HEK293 (cell line): Measurements from ENCODE around the gene FLT3LG.

Source experiments
- BCL11A ChIP-seq: fragments of 450-650 bp; formaldehyde crosslinking; IDR thresholded peaks from 2 replicates; pipeline ENCODE4 v1.5.1; 2016; ENCODE audit warnings: low read depth, missing biosample characterization, missing genetic modification characterization
- HIC1 ChIP-seq: fragments of 450-650 bp; formaldehyde crosslinking; IDR thresholded peaks from 2 replicates; pipeline ENCODE4 v1.5.1; 2016; ENCODE audit warnings: missing biosample characterization, missing genetic modification characterization
- KLF10 ChIP-seq: fragments of 450-650 bp; IDR thresholded peaks from 2 replicates; pipeline ENCODE4 v1.5.1; 2018; ENCODE audit warnings: missing biosample characterization, mild to moderate bottlenecking, missing genetic modification characterization
- KLF8 ChIP-seq: fragments of 450-650 bp; formaldehyde crosslinking; IDR thresholded peaks from 2 replicates; pipeline ENCODE4 v1.5.1; 2016; ENCODE audit warnings: missing biosample characterization, missing genetic modification characterization
- SETDB1 ChIP-seq: IDR thresholded peaks from one replicate; pipeline ENCODE4 v1.6.1; 2017; ENCODE audit warnings: mild to moderate bottlenecking, low read length, moderate library complexity, mixed read lengths; ENCODE audit not compliant: insufficient read length
- TCF7L2 ChIP-seq: IDR thresholded peaks from 2 replicates; pipeline ENCODE4 v1.6.1; 2011; ENCODE audit warnings: low read depth, mild to moderate bottlenecking, inconsistent platforms, low read length, moderate library complexity, borderline replicate concordance
- TRIM28 ChIP-seq: IDR thresholded peaks from 2 replicates; pipeline ENCODE4 v1.6.1; 2011; ENCODE audit warnings: low read length, control low read depth, borderline replicate concordance
- YY1 ChIP-seq: fragments of 450-650 bp; formaldehyde crosslinking; IDR thresholded peaks from 2 replicates; pipeline ENCODE4 v1.5.1; 2018; ENCODE audit warnings: missing biosample characterization, missing genetic modification characterization
- ZBTB10 ChIP-seq: fragments of 450-650 bp; formaldehyde crosslinking; IDR thresholded peaks from 2 replicates; pipeline ENCODE4 v1.5.1; 2016; ENCODE audit warnings: missing biosample characterization, missing genetic modification characterization
- ZBTB48 ChIP-seq: fragments of 450-650 bp; formaldehyde crosslinking; IDR thresholded peaks from 2 replicates; pipeline ENCODE4 v1.5.1; 2016; ENCODE audit warnings: missing biosample characterization, missing genetic modification characterization
- ZNF138 ChIP-seq: fragments of 450-650 bp; formaldehyde crosslinking; IDR thresholded peaks from 2 replicates; pipeline ENCODE4 v1.5.1; 2016; ENCODE audit warnings: missing biosample characterization, missing genetic modification characterization, borderline replicate concordance
- ZNF311 ChIP-seq: fragments of 450-650 bp; formaldehyde crosslinking; IDR thresholded peaks from 2 replicates; pipeline ENCODE4 v1.5.1; 2017; ENCODE audit warnings: missing biosample characterization, missing genetic modification characterization, borderline replicate concordance
- ZNF335 ChIP-seq: fragments of 450-650 bp; formaldehyde crosslinking; conservative IDR thresholded peaks from 2 replicates; pipeline ENCODE4 v1.5.1; 2016; ENCODE audit warnings: missing biosample characterization, missing genetic modification characterization
- ZNF529 ChIP-seq: fragments of 450-650 bp; formaldehyde crosslinking; IDR thresholded peaks from 2 replicates; pipeline ENCODE4 v1.5.1; 2017; ENCODE audit warnings: missing genetic modification characterization, missing biosample characterization; ENCODE audit not compliant: insufficient replicate concordance
- ZNF692 ChIP-seq: fragments of 450-650 bp; formaldehyde crosslinking; IDR thresholded peaks from 2 replicates; pipeline ENCODE4 v1.5.1; 2016; ENCODE audit warnings: missing biosample characterization, missing genetic modification characterization
- TF ChIP-seq, protein P1 (sequence below): fragments of 450-650 bp; formaldehyde crosslinking; IDR thresholded peaks from 2 replicates; pipeline ENCODE4 v1.5.1; 2017; ENCODE audit warnings: missing biosample characterization, missing genetic modification characterization
- TF ChIP-seq, protein P2 (sequence below): fragments of 450-650 bp; formaldehyde crosslinking; conservative IDR thresholded peaks from 2 replicates; pipeline ENCODE4 v1.5.1; 2016; ENCODE audit warnings: low read depth, missing biosample characterization, missing genetic modification characterization
- TF ChIP-seq, protein P3 (sequence below): fragments of 450-650 bp; formaldehyde crosslinking; IDR thresholded peaks from 2 replicates; pipeline ENCODE4 v1.5.1; 2017; ENCODE audit warnings: missing biosample characterization, missing genetic modification characterization
- TF ChIP-seq, protein P4 (sequence below): fragments of 450-650 bp; formaldehyde crosslinking; IDR thresholded peaks from 2 replicates; pipeline ENCODE4 v1.5.1; 2016; ENCODE audit warnings: missing biosample characterization, missing genetic modification characterization
- TF ChIP-seq, protein P5 (sequence below): fragments of 450-650 bp; formaldehyde crosslinking; IDR thresholded peaks from 2 replicates; pipeline ENCODE4 v1.5.1; 2017; ENCODE audit warnings: missing biosample characterization, missing genetic modification characterization

FLT3LG gene

DNA sequence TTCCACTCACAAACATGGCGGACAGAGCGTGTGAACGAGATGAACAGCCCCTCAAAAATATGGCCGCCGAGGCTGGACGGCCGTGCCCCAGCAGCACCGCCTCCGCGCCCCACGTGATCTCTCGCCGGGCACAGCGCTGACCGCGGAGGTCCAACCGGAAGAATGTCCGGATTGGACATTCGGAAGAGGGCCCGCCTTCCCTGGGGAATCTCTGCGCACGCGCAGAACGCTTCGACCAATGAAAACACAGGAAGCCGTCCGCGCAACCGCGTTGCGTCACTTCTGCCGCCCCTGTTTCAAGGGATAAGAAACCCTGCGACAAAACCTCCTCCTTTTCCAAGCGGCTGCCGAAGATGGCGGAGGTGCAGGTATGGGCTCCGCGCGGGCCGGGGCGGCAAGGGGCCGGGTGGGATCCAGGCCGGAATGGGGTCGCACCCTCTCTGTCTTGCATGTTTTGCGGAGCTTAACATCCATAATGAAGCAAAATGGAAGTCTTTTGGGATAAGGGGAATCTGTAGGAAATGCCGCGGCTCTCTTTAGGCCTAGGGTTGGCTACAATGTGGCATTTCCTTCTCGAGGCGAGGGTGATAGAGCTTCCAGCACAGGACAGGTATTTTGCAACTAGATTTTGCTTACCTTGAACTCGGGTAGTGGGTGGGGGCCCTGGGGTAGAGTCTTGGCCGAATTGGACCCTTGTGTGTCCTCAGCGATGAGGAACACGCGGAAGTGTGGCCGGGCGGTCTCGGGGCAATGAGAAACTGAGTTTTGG is 13.4 kb downstream of the FLT3LG start, which contains the start of gene RPL13A (continued):
- peak; percentile 72; the same call in 1 of the 2 replicates for TF ChIP-seq BCL11A (tag by site-specific recombination)
- no peak for TF ChIP-seq TCF7L2
- peak; percentile 61 for TF ChIP-seq ZNF692
- peak; percentile 69 for TF ChIP-seq HIC1 (tag by site-specific recombination)
- peak; percentile 59; the same call in 1 of the 2 replicates for TF ChIP-seq ZBTB48 (tag by site-specific recombination)
- TF ChIP-seq TRIM28 = no peak
- peak; percentile 58 for TF ChIP-seq KLF10
- TF ChIP-seq ZBTB10 (tag by site-specific recombination) = 0 out of 2 replicates have a peak, but pooled peaks have one; percentile 42
- TF ChIP-seq, protein P1, sequence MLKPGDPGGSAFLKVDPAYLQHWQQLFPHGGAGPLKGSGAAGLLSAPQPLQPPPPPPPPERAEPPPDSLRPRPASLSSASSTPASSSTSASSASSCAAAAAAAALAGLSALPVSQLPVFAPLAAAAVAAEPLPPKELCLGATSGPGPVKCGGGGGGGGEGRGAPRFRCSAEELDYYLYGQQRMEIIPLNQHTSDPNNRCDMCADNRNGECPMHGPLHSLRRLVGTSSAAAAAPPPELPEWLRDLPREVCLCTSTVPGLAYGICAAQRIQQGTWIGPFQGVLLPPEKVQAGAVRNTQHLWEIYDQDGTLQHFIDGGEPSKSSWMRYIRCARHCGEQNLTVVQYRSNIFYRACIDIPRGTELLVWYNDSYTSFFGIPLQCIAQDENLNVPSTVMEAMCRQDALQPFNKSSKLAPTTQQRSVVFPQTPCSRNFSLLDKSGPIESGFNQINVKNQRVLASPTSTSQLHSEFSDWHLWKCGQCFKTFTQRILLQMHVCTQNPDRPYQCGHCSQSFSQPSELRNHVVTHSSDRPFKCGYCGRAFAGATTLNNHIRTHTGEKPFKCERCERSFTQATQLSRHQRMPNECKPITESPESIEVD = no peak
- peak; percentile 96 for TF ChIP-seq YY1 (tag by site-specific recombination)
- TF ChIP-seq, protein P2, sequence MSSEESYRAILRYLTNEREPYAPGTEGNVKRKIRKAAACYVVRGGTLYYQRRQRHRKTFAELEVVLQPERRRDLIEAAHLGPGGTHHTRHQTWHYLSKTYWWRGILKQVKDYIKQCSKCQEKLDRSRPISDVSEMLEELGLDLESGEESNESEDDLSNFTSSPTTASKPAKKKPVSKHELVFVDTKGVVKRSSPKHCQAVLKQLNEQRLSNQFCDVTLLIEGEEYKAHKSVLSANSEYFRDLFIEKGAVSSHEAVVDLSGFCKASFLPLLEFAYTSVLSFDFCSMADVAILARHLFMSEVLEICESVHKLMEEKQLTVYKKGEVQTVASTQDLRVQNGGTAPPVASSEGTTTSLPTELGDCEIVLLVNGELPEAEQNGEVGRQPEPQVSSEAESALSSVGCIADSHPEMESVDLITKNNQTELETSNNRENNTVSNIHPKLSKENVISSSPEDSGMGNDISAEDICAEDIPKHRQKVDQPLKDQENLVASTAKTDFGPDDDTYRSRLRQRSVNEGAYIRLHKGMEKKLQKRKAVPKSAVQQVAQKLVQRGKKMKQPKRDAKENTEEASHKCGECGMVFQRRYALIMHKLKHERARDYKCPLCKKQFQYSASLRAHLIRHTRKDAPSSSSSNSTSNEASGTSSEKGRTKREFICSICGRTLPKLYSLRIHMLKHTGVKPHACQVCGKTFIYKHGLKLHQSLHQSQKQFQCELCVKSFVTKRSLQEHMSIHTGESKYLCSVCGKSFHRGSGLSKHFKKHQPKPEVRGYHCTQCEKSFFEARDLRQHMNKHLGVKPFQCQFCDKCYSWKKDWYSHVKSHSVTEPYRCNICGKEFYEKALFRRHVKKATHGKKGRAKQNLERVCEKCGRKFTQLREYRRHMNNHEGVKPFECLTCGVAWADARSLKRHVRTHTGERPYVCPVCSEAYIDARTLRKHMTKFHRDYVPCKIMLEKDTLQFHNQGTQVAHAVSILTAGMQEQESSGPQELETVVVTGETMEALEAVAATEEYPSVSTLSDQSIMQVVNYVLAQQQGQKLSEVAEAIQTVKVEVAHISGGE (tag by site-specific recombination) = peak; percentile 42
- peak; percentile 21; the same call in 1 of the 2 replicates for TF ChIP-seq ZNF335
- TF ChIP-seq ZNF529 (tag by site-specific recombination) = no peak
- peak; percentile 56 for TF ChIP-seq KLF8 (tag by site-specific recombination)
- no peak for TF ChIP-seq ZNF311 (tag by site-specific recombination)
- TF ChIP-seq, protein P3, sequence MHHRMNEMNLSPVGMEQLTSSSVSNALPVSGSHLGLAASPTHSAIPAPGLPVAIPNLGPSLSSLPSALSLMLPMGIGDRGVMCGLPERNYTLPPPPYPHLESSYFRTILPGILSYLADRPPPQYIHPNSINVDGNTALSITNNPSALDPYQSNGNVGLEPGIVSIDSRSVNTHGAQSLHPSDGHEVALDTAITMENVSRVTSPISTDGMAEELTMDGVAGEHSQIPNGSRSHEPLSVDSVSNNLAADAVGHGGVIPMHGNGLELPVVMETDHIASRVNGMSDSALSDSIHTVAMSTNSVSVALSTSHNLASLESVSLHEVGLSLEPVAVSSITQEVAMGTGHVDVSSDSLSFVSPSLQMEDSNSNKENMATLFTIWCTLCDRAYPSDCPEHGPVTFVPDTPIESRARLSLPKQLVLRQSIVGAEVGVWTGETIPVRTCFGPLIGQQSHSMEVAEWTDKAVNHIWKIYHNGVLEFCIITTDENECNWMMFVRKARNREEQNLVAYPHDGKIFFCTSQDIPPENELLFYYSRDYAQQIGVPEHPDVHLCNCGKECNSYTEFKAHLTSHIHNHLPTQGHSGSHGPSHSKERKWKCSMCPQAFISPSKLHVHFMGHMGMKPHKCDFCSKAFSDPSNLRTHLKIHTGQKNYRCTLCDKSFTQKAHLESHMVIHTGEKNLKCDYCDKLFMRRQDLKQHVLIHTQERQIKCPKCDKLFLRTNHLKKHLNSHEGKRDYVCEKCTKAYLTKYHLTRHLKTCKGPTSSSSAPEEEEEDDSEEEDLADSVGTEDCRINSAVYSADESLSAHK (tag by site-specific recombination) = peak; percentile 9; the same call in 1 of the 2 replicates
- TF ChIP-seq SETDB1 = no peak
- TF ChIP-seq, protein P4, sequence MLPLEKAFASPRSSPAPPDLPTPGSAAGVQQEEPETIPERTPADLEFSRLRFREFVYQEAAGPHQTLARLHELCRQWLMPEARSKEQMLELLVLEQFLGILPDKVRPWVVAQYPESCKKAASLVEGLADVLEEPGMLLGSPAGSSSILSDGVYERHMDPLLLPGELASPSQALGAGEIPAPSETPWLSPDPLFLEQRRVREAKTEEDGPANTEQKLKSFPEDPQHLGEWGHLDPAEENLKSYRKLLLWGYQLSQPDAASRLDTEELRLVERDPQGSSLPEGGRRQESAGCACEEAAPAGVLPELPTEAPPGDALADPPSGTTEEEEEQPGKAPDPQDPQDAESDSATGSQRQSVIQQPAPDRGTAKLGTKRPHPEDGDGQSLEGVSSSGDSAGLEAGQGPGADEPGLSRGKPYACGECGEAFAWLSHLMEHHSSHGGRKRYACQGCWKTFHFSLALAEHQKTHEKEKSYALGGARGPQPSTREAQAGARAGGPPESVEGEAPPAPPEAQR (tag by site-specific recombination) = peak; percentile 14; the same call in 1 of the 2 replicates
- TF ChIP-seq, protein P5, sequence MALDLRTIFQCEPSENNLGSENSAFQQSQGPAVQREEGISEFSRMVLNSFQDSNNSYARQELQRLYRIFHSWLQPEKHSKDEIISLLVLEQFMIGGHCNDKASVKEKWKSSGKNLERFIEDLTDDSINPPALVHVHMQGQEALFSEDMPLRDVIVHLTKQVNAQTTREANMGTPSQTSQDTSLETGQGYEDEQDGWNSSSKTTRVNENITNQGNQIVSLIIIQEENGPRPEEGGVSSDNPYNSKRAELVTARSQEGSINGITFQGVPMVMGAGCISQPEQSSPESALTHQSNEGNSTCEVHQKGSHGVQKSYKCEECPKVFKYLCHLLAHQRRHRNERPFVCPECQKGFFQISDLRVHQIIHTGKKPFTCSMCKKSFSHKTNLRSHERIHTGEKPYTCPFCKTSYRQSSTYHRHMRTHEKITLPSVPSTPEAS (tag by site-specific recombination) = no peak
- 0 out of 2 replicates have a peak, but pooled peaks have one; percentile 33 for TF ChIP-seq ZNF138 (tag by site-specific recombination)
